ENCODE results near the gene ARHGAP31. TPM values are rescaled to one million over a fixed set of nuclear protein-coding genes. Genes with fewer than 3 reads are reported as not detected.

Gene ARHGAP31
- total and polyA plus RNA-seq, 9 donors: 6.3 to 41.4 (median 21.3) TPM

GRCh38 chr3:119413603-119414280, 119.6 kb downstream of the ARHGAP31 start:
- intact Hi-C loops (cut with DNase I): no loop called here
- Histone ChIP-seq H3K36me3 (no peaks in the 10 kb centered on the region), H3K9me3 (no peaks in the 10 kb centered on the region), H3K4me1 (ENCODE audit: insufficient read depth) (no peaks in the 10 kb centered on the region), H3K4me3 (no peak overlapping the region), H3K27ac (no peak overlapping the region), H3K27me3 (no peaks in the 10 kb centered on the region)
- TF ChIP-seq POLR2A (IDR thresholded peaks at IDR 0.05): no peak
- TF ChIP-seq EP300 (IDR thresholded peaks at IDR 0.05): no peak
- TF ChIP-seq CTCF (IDR thresholded peaks at IDR 0.05): no peak
- DNase-seq: no peak
- WGBS, 3 donors: 83 to 89% (median 83%) methylated on average over 7 of the region's 7 CpGs

- Histone ChIP-seq H3K4me3 (no peak overlapping the region), H3K4me1 (ENCODE audit: insufficient read depth) (no peaks in the 10 kb centered on the region), H3K27me3 (no peaks in the 10 kb centered on the region), H3K27ac (no peak overlapping the region), H3K9me3 (no peaks in the 10 kb centered on the region), H3K36me3 (no peaks in the 10 kb centered on the region)
- intact Hi-C loops (cut with DNase I): no loop called here
- 79 to 98% (median 96%) methylated on average over 1 of the region's 1 CpG for WGBS, 3 donors
- TF ChIP-seq EP300 (IDR thresholded peaks at IDR 0.05) (no peak), POLR2A (IDR thresholded peaks at IDR 0.05) (no peak)
- DNase-seq: no peak
Observed at GRCh38 chr3:119416873-119417272, 122.7 kb downstream of the ARHGAP31 start.

GRCh38 chr3:119417771-119418512, 123.8 kb downstream of the ARHGAP31 start:
- H3K36me3 ChIP-seq: no peaks in the 10 kb centered on the region
- intact Hi-C loops (cut with DNase I): no loop called here

GRCh38 chr3:119418641-119419040, 124.5 kb downstream of the ARHGAP31 start:
- no peak for TF ChIP-seq CTCF (IDR thresholded peaks at IDR 0.05)
- no peak for TF ChIP-seq POLR2A (IDR thresholded peaks at IDR 0.05)
- no peak for TF ChIP-seq EP300 (IDR thresholded peaks at IDR 0.05)
- H3K27ac ChIP-seq: no peak overlapping the region
- no peaks in the 10 kb centered on the region for H3K9me3 ChIP-seq

More at GRCh38 chr3:119417771-119418512, 123.8 kb downstream of the ARHGAP31 start:
- Histone ChIP-seq H3K27me3 (no peaks in the 10 kb centered on the region), H3K4me1 (ENCODE audit: insufficient read depth) (no peaks in the 10 kb centered on the region), H3K4me3 (no peak overlapping the region), H3K27ac (no peak overlapping the region), H3K9me3 (no peaks in the 10 kb centered on the region)
- no peak for DNase-seq
- WGBS, 3 donors: 73 to 78% (median 76%) methylated on average over 8 of the region's 8 CpGs
- TF ChIP-seq POLR2A (IDR thresholded peaks at IDR 0.05) (no peak), EP300 (IDR thresholded peaks at IDR 0.05) (no peak), CTCF (IDR thresholded peaks at IDR 0.05) (no peak)

GRCh38 chr3:119420196-119420595, 126.0 kb downstream of the ARHGAP31 start:
- no peak overlapping the region for H3K4me3 ChIP-seq
- H3K27ac ChIP-seq: no peak overlapping the region
- H3K36me3 ChIP-seq: no peaks in the 10 kb centered on the region
- intact Hi-C loops (cut with DNase I): no loop called here
- WGBS, 3 donors: 42 to 80% (median 46%) methylated on average over 2 of the region's 2 CpGs
- DNase-seq: no peak
- no peaks in the 10 kb centered on the region for H3K9me3 ChIP-seq
- TF ChIP-seq CTCF (IDR thresholded peaks at IDR 0.05): no peak
- no peak for TF ChIP-seq POLR2A (IDR thresholded peaks at IDR 0.05)
- no peak for TF ChIP-seq EP300 (IDR thresholded peaks at IDR 0.05)
- no peaks in the 10 kb centered on the region for H3K27me3 ChIP-seq
- H3K4me1 ChIP-seq (ENCODE audit: insufficient read depth): no peaks in the 10 kb centered on the region

More at GRCh38 chr3:119418641-119419040, 124.5 kb downstream of the ARHGAP31 start:
- Histone ChIP-seq H3K4me1 (ENCODE audit: insufficient read depth) (no peaks in the 10 kb centered on the region), H3K27me3 (no peaks in the 10 kb centered on the region), H3K36me3 (no peaks in the 10 kb centered on the region), H3K4me3 (no peak overlapping the region)
- no peak for DNase-seq
- intact Hi-C loops (cut with DNase I): no loop called here
